NT2/D1 (cell line): ENCODE measurements around the gene SLC16A4.

Experiments used
- DNase-seq: peaks from one replicate; pipeline ENCODE4 v3.0.0-alpha.2; 2011; ENCODE audit warnings: low read depth, low spot score
- H3K27me3 ChIP-seq: 2 replicates; pipeline ENCODE4 v1.6.0; 2011; ENCODE audit warnings: mild to moderate bottlenecking; ENCODE audit not compliant: insufficient read length, insufficient read depth
- H3K36me3 ChIP-seq: 2 replicates; pipeline ENCODE4 v1.6.1; 2011; ENCODE audit warnings: mild to moderate bottlenecking, low read length, mixed read lengths; ENCODE audit not compliant: insufficient read depth, insufficient read length
- H3K4me1 ChIP-seq: 2 replicates; pipeline ENCODE4 v1.5.1; 2011; ENCODE audit not compliant: insufficient read depth, insufficient read length
- H3K4me3 ChIP-seq: 2 replicates; pipeline ENCODE4 v1.5.1; 2011; ENCODE audit warnings: low read depth; ENCODE audit not compliant: insufficient read length
- H3K9ac ChIP-seq: 2 replicates; pipeline ENCODE4 v1.6.0; 2011; ENCODE audit warnings: low read depth; ENCODE audit not compliant: insufficient read length
- H3K9me3 ChIP-seq: 2 replicates; pipeline ENCODE4 v1.5.1; 2011; ENCODE audit warnings: mild to moderate bottlenecking, low read length; ENCODE audit not compliant: insufficient read depth
- SUZ12 ChIP-seq: IDR thresholded peaks from 2 replicates; pipeline ENCODE4 v1.6.1; 2011; ENCODE audit not compliant: insufficient read length, insufficient read depth; ENCODE audit errors: extremely low read depth
- YY1 ChIP-seq: IDR thresholded peaks from 2 replicates; pipeline ENCODE4 v1.6.1; 2011; ENCODE audit not compliant: insufficient read length, insufficient read depth
- ZNF274 ChIP-seq: IDR thresholded peaks from 2 replicates; pipeline ENCODE4 v1.6.1; 2011; ENCODE audit warnings: mild to moderate bottlenecking, low read depth, low read length

SLC16A4 gene

DNA sequence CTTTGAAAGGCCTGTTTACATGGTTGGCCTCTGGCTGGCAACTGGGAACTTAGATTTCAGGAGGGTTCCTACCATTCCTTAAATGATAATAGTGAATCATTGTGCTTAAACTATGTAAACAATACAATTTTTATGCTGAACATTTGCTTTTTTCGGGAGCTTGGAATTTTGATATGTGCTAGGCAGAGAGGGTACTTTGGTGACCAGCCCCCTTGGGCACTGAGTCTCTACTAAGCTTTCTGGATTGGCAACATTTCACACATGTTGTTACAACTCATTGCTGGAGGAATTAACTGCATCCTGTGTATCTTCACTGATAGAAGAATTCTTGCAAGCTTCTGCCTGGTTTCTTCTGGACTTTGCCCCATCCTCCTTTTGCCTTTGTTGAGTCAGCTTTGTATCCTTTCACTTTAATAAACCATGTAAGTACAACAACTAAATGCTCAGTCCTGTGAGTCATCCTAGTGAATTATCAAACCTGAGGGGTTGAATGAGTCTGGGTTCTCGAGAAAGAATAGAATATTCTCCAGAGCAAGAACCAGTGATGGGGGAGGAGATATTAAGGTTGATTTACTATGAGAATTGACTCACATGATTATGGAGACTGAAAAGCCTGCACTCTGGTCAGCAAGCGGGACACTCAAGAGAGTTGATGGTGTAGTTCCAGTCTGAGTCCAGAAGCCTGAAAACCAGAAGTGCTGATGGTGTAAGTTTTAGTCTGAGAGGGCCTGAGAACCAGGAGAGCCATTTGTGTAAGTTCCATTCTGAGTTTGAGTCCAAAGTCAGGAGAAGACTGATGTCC lies 3.1 kb upstream of the SLC16A4 start:
- no peak for DNase-seq
- Histone ChIP-seq H3K4me1 (no peaks in the 10 kb centered on the region), H3K9me3 (peaks cover 14% of the 10 kb centered on the region; the same call in 1 of the 2 replicates), H3K36me3 (peaks cover 22% of the 10 kb centered on the region), H3K4me3 (no peak overlapping the region), H3K9ac (no peak overlapping the region), H3K27me3 (no peaks in the 10 kb centered on the region)
- no peak for TF ChIP-seq SUZ12

DNA sequence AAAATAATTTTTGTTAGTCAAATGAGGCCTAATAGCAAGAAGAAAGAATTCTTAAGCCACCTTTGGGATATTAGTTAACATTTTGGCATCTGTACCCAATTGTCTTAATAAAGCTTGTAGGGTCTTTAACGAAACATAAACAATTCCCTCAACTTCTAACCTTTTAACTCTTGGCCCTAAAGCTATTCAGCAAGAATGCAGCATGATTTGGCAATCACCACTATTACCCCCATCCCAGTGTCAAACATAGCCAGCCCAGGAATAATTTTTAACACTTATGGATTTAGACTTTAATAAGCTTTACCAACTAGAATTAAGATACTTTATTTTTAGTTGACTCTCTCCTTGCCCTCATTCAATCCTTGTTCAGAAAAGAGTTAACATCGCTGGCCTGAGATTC lies 2.5 kb upstream of the SLC16A4 start:
- H3K9ac ChIP-seq = no peak overlapping the region
- H3K9me3 ChIP-seq = peaks cover 14% of the 10 kb centered on the region; the same call in 1 of the 2 replicates
- TF ChIP-seq SUZ12 (no peak), ZNF274 (no peak), YY1 (no peak)
- H3K4me1 ChIP-seq = no peaks in the 10 kb centered on the region
- no peak overlapping the region for H3K4me3 ChIP-seq
- peaks cover 20% of the 10 kb centered on the region for H3K36me3 ChIP-seq
- H3K27me3 ChIP-seq = no peaks in the 10 kb centered on the region
- no peak for DNase-seq

- DNase-seq = no peak
- Histone ChIP-seq H3K36me3 (peaks cover 20% of the 10 kb centered on the region), H3K27me3 (no peaks in the 10 kb centered on the region), H3K4me3 (no peak overlapping the region), H3K9me3 (no peaks in the 10 kb centered on the region), H3K4me1 (no peaks in the 10 kb centered on the region), H3K9ac (peak overlapping the region; percentile 47)
- TF ChIP-seq SUZ12 (no peak), YY1 (no peak), ZNF274 (no peak)
Measured at GRCh38 chr1:110390096-110390495, 730 bp downstream of the SLC16A4 start.

GRCh38 chr1:110387048-110387754 lies 3.6 kb downstream of the SLC16A4 start:
- H3K27me3 ChIP-seq = no peaks in the 10 kb centered on the region
- H3K4me3 ChIP-seq = no peak overlapping the region
- no peaks in the 10 kb centered on the region for H3K9me3 ChIP-seq
- no peaks in the 10 kb centered on the region for H3K4me1 ChIP-seq
- H3K9ac ChIP-seq = no peak overlapping the region
- peaks cover 42% of the 10 kb centered on the region for H3K36me3 ChIP-seq
- no peak for TF ChIP-seq ZNF274
- TF ChIP-seq SUZ12 = no peak
- no peak for TF ChIP-seq YY1
- no peak for DNase-seq

- no peaks in the 10 kb centered on the region for H3K9me3 ChIP-seq
- no peaks in the 10 kb centered on the region for H3K4me1 ChIP-seq
- H3K9ac ChIP-seq = no peak overlapping the region
- H3K4me3 ChIP-seq = no peak overlapping the region
- no peak for DNase-seq
- TF ChIP-seq YY1 (no peak), SUZ12 (no peak), ZNF274 (no peak)
- no peaks in the 10 kb centered on the region for H3K27me3 ChIP-seq
- peaks cover 50% of the 10 kb centered on the region for H3K36me3 ChIP-seq
Measured at GRCh38 chr1:110385369-110385768, 5.5 kb downstream of the SLC16A4 start.

DNA sequence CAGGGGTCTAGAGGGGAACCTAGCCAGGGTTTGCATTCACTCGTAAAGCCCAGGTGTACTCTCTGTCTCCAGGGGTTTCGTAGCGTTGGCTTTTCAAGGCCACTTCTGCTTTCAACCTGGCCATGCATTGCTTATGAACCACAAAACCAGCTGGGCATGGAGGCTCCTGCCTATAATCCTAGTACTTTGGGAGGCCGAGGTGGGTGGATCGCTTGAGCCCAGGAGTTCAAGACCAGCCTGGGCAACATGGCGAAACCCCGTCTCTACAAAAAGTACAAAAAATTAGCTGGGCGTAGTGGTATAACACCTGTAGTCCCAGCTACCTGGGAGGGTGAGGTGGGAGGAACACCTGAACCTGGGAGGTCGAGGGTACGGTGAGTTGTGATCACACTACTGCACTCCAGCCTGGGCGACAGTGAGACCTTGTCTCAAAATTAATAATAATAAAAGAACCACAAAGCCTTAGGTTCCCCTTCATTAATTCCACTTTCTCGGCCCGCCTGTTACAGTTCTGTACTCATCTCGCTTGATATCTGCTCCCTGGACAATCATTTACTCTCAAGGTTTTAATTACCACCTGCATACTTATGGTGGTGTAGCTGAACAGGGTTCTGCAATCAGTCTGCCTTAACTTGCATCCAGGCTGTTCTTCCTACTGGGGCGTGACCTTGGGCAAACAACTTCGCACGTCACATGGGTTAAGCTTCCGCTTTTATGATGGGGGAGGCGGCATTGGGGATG lies 6.1 kb downstream of the SLC16A4 start:
- DNase-seq = no peak
- Histone ChIP-seq H3K4me1 (no peaks in the 10 kb centered on the region), H3K9ac (no peak overlapping the region), H3K4me3 (no peak overlapping the region), H3K36me3 (peaks cover 56% of the 10 kb centered on the region), H3K9me3 (no peaks in the 10 kb centered on the region), H3K27me3 (no peaks in the 10 kb centered on the region)
- TF ChIP-seq YY1 (no peak), SUZ12 (no peak), ZNF274 (no peak)

DNA sequence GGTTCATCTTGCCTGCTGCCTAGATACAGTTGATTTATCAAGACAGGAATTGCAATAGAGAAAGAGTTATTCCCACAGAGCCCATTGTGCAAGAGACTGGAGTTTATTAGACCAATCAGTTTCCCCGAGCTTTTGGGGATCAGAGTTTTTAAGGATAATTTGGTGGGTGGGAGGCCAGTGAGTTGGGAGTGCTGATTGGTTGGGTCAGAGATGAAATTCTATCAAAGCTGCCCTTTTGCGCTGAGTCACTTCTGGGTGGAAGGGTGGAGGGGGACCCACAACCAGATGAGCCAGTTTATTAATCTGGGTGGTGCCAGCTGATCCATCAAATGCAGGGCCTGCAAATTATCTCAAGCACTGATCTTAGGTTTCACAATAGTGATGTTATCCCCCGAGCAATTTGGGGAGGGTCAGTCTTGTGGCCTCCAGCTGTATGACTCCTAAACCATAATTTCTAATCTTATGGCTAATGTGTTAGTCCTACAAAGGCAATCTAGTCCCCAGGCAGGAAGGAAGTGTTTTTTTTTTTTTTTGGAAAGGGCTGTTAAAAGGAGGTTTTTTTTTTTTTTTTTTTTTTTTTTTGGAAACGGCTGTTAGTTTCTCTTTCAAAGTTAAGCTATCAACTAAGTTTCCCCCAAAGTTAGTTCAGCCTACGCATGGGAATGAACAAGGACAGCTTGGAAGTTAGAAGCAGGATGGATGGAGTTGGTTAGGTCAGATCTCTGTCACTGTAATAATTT lies 7.4 kb downstream of the SLC16A4 start:
- H3K9me3 ChIP-seq = no peaks in the 10 kb centered on the region
- H3K27me3 ChIP-seq = no peaks in the 10 kb centered on the region
- H3K4me3 ChIP-seq = no peak overlapping the region
- TF ChIP-seq ZNF274 (no peak), YY1 (no peak), SUZ12 (no peak)
- H3K36me3 ChIP-seq = peaks cover 66% of the 10 kb centered on the region
- no peak for DNase-seq
- H3K4me1 ChIP-seq = no peaks in the 10 kb centered on the region
- H3K9ac ChIP-seq = no peak overlapping the region
